GM12874 (cell line): ENCODE results near the gene SAC3D1.

Experiments
- TF ChIP-seq, protein P1 (sequence below): IDR thresholded peaks from 2 replicates; pipeline ENCODE4 v1.5.1; 2011; ENCODE audit warnings: low read depth, mild to moderate bottlenecking, control low read depth, low read length, moderate library complexity; ENCODE audit not compliant: insufficient read depth

The SAC3D1 gene

DNA sequence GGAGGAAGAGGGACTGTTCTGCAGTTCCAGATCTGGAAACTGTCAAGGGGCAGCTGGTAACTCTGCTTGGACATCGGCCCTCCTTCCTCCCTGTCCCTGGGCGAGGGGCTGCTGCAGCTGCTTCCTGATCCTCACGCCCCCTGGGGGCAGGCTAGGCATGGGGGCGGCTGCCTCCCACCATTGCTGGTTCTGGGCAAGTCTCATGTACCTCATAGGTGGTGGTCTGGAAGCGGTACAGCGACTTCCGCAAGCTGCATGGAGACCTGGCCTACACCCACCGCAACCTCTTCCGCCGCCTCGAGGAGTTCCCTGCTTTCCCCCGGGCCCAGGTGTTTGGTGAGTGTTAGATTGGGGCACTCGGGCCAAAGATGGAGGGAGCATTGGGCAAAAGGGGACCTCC is 8.8 kb upstream of the SAC3D1 start:
- TF ChIP-seq, protein P1, sequence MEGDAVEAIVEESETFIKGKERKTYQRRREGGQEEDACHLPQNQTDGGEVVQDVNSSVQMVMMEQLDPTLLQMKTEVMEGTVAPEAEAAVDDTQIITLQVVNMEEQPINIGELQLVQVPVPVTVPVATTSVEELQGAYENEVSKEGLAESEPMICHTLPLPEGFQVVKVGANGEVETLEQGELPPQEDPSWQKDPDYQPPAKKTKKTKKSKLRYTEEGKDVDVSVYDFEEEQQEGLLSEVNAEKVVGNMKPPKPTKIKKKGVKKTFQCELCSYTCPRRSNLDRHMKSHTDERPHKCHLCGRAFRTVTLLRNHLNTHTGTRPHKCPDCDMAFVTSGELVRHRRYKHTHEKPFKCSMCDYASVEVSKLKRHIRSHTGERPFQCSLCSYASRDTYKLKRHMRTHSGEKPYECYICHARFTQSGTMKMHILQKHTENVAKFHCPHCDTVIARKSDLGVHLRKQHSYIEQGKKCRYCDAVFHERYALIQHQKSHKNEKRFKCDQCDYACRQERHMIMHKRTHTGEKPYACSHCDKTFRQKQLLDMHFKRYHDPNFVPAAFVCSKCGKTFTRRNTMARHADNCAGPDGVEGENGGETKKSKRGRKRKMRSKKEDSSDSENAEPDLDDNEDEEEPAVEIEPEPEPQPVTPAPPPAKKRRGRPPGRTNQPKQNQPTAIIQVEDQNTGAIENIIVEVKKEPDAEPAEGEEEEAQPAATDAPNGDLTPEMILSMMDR: no peak

DNA sequence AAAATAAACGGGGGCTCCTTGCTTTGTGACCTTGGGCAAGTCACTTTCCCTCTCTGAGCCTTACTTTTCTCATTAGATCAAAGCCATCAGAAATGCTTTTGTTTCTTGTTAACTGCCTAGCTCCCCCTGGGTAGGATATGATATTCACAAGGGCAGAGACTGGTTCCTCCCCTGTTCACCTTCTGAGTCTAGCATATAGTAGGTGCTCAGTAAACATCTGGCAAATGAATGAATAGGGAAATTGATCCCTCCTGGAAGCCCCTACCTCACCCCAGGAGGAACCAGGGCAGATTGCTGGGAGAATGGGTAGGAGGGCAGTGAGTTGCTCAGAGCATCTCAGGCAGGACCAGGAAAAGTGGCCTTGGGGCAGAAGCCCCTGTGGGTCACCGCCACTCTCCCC is 6.6 kb upstream of the SAC3D1 start:
- TF ChIP-seq, protein P1: no peak

DNA sequence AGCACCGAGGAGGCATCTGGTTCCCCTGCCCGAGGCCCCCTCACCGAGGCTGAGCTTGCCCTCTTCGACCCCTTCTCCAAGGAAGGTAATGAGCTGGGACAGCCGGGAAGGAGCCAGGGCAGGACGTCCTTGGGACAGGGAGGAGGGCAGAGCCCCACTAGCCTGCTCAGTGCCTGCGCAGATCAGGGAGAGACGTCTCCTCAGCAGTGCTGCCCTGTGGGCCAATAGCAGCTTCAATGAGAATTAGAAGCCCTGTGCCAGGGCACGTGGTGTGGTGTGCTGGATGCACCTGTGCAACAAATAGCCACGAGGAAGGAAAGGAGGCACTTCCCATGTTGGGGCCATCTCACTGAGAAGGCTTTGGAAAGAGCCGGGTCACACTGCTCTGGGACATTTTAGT is 5.4 kb upstream of the SAC3D1 start:
- TF ChIP-seq, protein P1: no peak

DNA sequence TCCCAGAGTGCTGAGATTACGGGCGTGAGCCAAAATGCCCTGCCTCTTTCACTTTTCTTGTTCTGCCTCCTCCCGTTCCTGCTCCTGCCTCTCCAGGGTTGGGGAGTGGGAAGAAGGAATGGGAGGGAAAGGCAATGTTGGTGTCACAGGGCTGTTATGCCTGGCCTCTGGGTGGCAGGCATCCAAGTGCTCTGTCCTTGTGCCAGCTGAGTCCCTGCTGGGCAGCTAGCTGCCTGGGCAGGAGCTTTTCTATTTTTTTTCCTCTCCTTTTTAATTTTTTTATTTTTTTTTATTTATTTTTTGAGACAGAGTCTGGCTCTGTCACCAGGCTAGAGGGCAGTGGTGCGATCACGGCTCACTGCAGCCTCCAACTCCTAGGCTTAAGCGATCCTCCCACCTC is 4.1 kb upstream of the SAC3D1 start:
- TF ChIP-seq, protein P1: no peak

DNA sequence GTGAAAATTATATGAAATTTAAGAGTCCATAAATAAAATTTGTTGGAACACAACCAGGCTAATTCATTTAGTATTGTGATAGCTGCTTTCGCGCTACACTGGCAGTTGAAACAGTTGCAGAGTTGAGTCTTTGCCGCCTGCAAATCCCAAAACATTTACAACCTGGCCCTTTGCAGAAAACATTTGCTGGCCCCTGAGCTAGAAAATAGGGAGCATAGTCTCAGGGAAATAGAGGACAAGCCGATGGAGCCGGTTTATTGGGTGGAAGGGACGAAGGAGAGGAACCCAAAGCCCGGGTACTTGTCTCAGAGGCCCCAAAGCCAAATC is 527 bp upstream of the SAC3D1 start:
- TF ChIP-seq, protein P1: no peak

DNA sequence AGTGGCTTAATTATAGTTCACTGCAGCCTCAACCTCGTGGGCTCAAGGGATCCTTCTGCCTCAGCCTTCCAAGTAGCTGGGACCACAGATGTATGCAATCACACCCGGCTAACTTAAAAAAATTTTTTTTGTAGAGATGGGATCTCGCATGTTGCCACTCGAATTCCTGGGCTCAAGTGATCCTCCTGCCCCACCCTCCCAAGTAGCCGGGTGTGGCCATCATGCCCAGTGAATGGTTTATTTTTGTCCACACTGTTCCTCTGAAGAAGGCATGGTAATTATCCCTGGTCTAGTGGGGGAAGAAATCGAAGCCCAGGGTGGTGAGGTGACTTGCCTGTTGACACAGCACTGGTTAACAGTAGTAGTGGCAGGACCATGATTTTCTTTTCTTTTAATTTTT is 1.9 kb downstream of the SAC3D1 start:
- TF ChIP-seq, protein P1: no peak

DNA sequence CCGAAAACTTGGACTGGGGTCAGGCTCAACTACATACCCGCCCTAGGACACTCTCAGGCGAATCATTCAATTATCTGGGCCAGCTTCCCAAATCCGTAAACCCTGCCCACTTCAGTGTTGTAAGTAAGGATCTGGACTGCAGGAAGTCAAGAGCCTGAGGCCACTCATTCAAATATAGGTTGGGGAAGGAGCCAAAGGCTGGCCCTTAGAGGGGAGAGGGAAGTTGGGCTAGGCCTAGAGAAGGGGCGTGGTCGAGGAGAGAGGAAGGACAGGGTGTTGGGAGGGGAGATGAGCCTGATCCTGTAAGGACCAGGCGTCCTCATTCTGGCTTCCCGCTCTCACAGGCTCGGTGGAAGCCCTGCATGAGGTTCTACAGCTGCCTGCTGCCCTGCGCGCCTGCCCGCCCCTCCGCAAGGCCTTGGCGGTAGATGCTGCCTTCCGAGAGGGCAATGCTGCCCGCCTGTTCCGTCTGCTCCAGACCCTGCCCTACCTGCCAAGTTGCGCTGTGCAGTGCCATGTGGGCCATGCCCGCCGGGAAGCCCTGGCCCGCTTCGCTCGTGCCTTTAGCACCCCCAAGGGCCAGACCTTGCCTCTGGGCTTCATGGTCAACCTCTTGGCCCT is 3.0 kb downstream of the SAC3D1 start:
- TF ChIP-seq, protein P1: no peak
